CD4-positive, alpha-beta memory T cell (primary cell): ENCODE data around the gene KLK1. TPM values are rescaled to one million over a fixed set of nuclear protein-coding genes. Genes with fewer than 3 reads are reported as not detected.

Experiments
- CTCF ChIA-PET: fragments of 350-600 bp; sonication (Branson Sonifier 250); formaldehyde crosslinking; loops from one replicate; lab custom pipeline; 2021; ENCODE audit warnings: inconsistent platforms; ENCODE audit not compliant: partially characterized antibody; lab: Charles Lee
- POLR2A ChIA-PET: fragments of 350-600 bp; sonication (Branson Sonifier 250); formaldehyde crosslinking; loops from one replicate; lab custom pipeline; 2021; ENCODE audit not compliant: partially characterized antibody; lab: Charles Lee
- DNase-seq, 5 donors: peaks; one replicate each; pipeline versions ENCODE4 v3.0.0 to v3.0.0-alpha.2; 2020 to 2022; ENCODE audit warnings: mixed read lengths in 1 of 5
- H3K27ac ChIP-seq: one replicate; pipeline ENCODE4 v1.7.0; 2013; ENCODE audit warnings: low read depth, low read length
- H3K27me3 ChIP-seq: 2 replicates; pipeline ENCODE4 v1.7.0; 2013; ENCODE audit warnings: mild to moderate bottlenecking, low read length, moderate library complexity; ENCODE audit not compliant: insufficient read depth
- H3K36me3 ChIP-seq: 2 replicates; pipeline ENCODE4 v1.7.0; 2013; ENCODE audit warnings: mild to moderate bottlenecking, low read length, moderate library complexity; ENCODE audit not compliant: insufficient read depth
- H3K4me1 ChIP-seq: 2 replicates; pipeline ENCODE4 v1.7.0; 2013; ENCODE audit warnings: mild to moderate bottlenecking, low read length, moderate library complexity; ENCODE audit not compliant: insufficient read depth
- H3K4me3 ChIP-seq, 2 donors: one replicate each; pipeline ENCODE4 v1.7.0; 2013; ENCODE audit warnings: low read length in 2 of 2, mild to moderate bottlenecking in 1 of 2
- H3K9me3 ChIP-seq, 2 donors: one replicate each; pipeline ENCODE4 v1.7.0; 2013; ENCODE audit warnings: low read length in 2 of 2, control low read depth in 1 of 2; ENCODE audit not compliant: control insufficient read depth in 1 of 2
- H3K27ac Mint-ChIP-seq, 7 donors: one replicate each; pipeline ENCODE4 v1.8.0; 2020 to 2021; ENCODE audit warnings: mixed read lengths in 7 of 7, mild to moderate bottlenecking in 6 of 7, inconsistent platforms in 3 of 7, moderate library complexity in 3 of 7
- H3K27me3 Mint-ChIP-seq, 2 donors: one replicate each; pipeline ENCODE4 v1.8.0; 2020 to 2021; ENCODE audit warnings: mixed read lengths in 2 of 2
- H3K36me3 Mint-ChIP-seq, 2 donors: one replicate each; pipeline ENCODE4 v1.8.0; 2020 to 2021; ENCODE audit warnings: mixed read lengths in 2 of 2, inconsistent platforms in 1 of 2, mild to moderate bottlenecking in 1 of 2
- H3K4me1 Mint-ChIP-seq, 4 donors: one replicate each; pipeline ENCODE4 v1.8.0; 2020 to 2021; ENCODE audit warnings: mixed read lengths in 4 of 4, mild to moderate bottlenecking in 1 of 4
- H3K4me3 Mint-ChIP-seq, 8 donors: one replicate each; pipeline ENCODE4 v1.8.0; 2020 to 2021; ENCODE audit warnings: mixed read lengths in 8 of 8, mild to moderate bottlenecking in 7 of 8, moderate library complexity in 6 of 8, inconsistent platforms in 3 of 8
- H3K9me3 Mint-ChIP-seq, 8 donors: one replicate each; pipeline ENCODE4 v1.8.0; 2020 to 2021; ENCODE audit warnings: mixed read lengths in 8 of 8, mild to moderate bottlenecking in 5 of 8, inconsistent platforms in 3 of 8, moderate library complexity in 1 of 8
- intact Hi-C: fragments of 100-400 bp; cut with micrococcal nuclease; formaldehyde crosslinking; loops from one replicate; pipeline ENCODE4 v1.15.1; 2023
- polyA plus RNA-seq, 2 donors: library from polyadenylated mRNA; unstranded; fragments of 300-500 nt; fragmentation: Illumina TruSeq; gene quantifications; one replicate each; pipeline ENCODE4 v1.2.3, GENCODE V29; 2021
- total RNA-seq, 2 experiments: library from RNA; stranded (reverse); gene quantifications; one replicate each; pipeline ENCODE4 v1.2.3, GENCODE V29; 2021

Gene KLK1
- total and polyA plus RNA-seq, 4 experiments from 2014 or later: not detected

GRCh38 chr19:50843205-50843604, 19.6 kb upstream of the KLK1 start:
- Mint-ChIP-seq H3K4me3 (no peak overlapping the region), H3K4me1 (no peaks in the 10 kb centered on the region), H3K27ac (no peak overlapping the region), H3K36me3 (peaks cover 0 to 8% of the 10 kb centered on the region in 2 donors), H3K27me3 (peaks cover 13 to 18% of the 10 kb centered on the region in 2 donors), H3K9me3 (peaks cover 0 to 36% (median 22%) of the 10 kb centered on the region in 8 donors)
- Histone ChIP-seq H3K4me1 (no peaks in the 10 kb centered on the region), H3K4me3 (no peak overlapping the region), H3K27me3 (no peaks in the 10 kb centered on the region), H3K27ac (no peak overlapping the region), H3K36me3 (no peaks in the 10 kb centered on the region), H3K9me3 (no peaks in the 10 kb centered on the region)
- intact Hi-C loops: no loop called here
- DNase-seq: no peak
- ChIA-PET POLR2A (no interaction called here), CTCF (no interaction called here)

- Mint-ChIP-seq H3K4me1 (peaks cover 0 to 4% (median under 1%) of the 10 kb centered on the region in 4 donors), H3K36me3 (peaks cover 3 to 8% of the 10 kb centered on the region in 2 donors), H3K27me3 (peaks cover 18 to 23% of the 10 kb centered on the region in 2 donors), H3K27ac (no peak overlapping the region), H3K4me3 (no peak overlapping the region), H3K9me3 (peaks cover 0 to 36% (median 21%) of the 10 kb centered on the region in 8 donors)
- H3K4me3 ChIP-seq: no peak overlapping the region
- H3K27ac ChIP-seq: no peak overlapping the region
- H3K36me3 ChIP-seq: no peaks in the 10 kb centered on the region
- no peaks in the 10 kb centered on the region for H3K4me1 ChIP-seq
- ChIA-PET CTCF (no interaction called here), POLR2A (no interaction called here)
- H3K9me3 ChIP-seq: no peaks in the 10 kb centered on the region
- no peaks in the 10 kb centered on the region for H3K27me3 ChIP-seq
- intact Hi-C loops: no loop called here
- no peak for DNase-seq
Observed at GRCh38 chr19:50842130-50842529, 18.5 kb upstream of the KLK1 start.

- Histone ChIP-seq H3K36me3 (no peaks in the 10 kb centered on the region), H3K27me3 (no peaks in the 10 kb centered on the region), H3K27ac (no peak overlapping the region), H3K4me1 (peaks cover 13% of the 10 kb centered on the region), H3K4me3 (no peak overlapping the region), H3K9me3 (no peaks in the 10 kb centered on the region)
- Mint-ChIP-seq H3K9me3 (peaks cover 0 to 30% (median 20%) of the 10 kb centered on the region in 8 donors), H3K4me1 (peaks cover 6 to 16% (median 10%) of the 10 kb centered on the region in 4 donors), H3K27ac (no peak overlapping the region), H3K27me3 (peaks cover 28 to 33% of the 10 kb centered on the region in 2 donors), H3K4me3 (no peak overlapping the region), H3K36me3 (peaks cover 3 to 8% of the 10 kb centered on the region in 2 donors)
- POLR2A ChIA-PET: no interaction called here
- CTCF ChIA-PET: no interaction called here
- DNase-seq: no peak
- intact Hi-C loops: no loop called here
Observed at GRCh38 chr19:50839712-50840655, 16.4 kb upstream of the KLK1 start.

- POLR2A ChIA-PET: no interaction called here
- CTCF ChIA-PET: no interaction called here
- peaks cover 6 to 16% (median 11%) of the 10 kb centered on the region in 4 donors for H3K4me1 Mint-ChIP-seq
- DNase-seq: no peak
- Histone ChIP-seq H3K27ac (no peak overlapping the region), H3K4me3 (no peak overlapping the region), H3K27me3 (peaks cover 4% of the 10 kb centered on the region), H3K9me3 (no peaks in the 10 kb centered on the region), H3K4me1 (peaks cover 15% of the 10 kb centered on the region), H3K36me3 (no peaks in the 10 kb centered on the region)
- peaks cover 28 to 37% of the 10 kb centered on the region in 2 donors for H3K27me3 Mint-ChIP-seq
- intact Hi-C loops: no loop called here
- H3K4me3 Mint-ChIP-seq: peak overlapping the region in 1 of 8 donors; percentile 43
- H3K27ac Mint-ChIP-seq: no peak overlapping the region
- peaks cover 0 to 3% of the 10 kb centered on the region in 2 donors for H3K36me3 Mint-ChIP-seq
- H3K9me3 Mint-ChIP-seq: peaks cover 0 to 16% (median 6%) of the 10 kb centered on the region in 8 donors
Observed at GRCh38 chr19:50838239-50838638, 14.7 kb upstream of the KLK1 start.

GRCh38 chr19:50837300-50837699, 13.7 kb upstream of the KLK1 start:
- Mint-ChIP-seq H3K27ac (no peak overlapping the region), H3K9me3 (peaks cover 0 to 10% (median 1%) of the 10 kb centered on the region in 8 donors), H3K36me3 (peaks cover 0 to 3% of the 10 kb centered on the region in 2 donors), H3K4me1 (peaks cover 6 to 16% (median 11%) of the 10 kb centered on the region in 4 donors), H3K27me3 (peaks cover 29 to 42% of the 10 kb centered on the region in 2 donors), H3K4me3 (peak overlapping the region in 5 of 8 donors; percentile 3 to 87 (median 37))
- Histone ChIP-seq H3K9me3 (no peaks in the 10 kb centered on the region), H3K4me3 (no peak overlapping the region), H3K4me1 (peaks cover 15% of the 10 kb centered on the region), H3K27me3 (peaks cover 6% of the 10 kb centered on the region), H3K27ac (no peak overlapping the region), H3K36me3 (no peaks in the 10 kb centered on the region)
- ChIA-PET CTCF (no interaction called here), POLR2A (no interaction called here)
- intact Hi-C loops: no loop called here
- no peak for DNase-seq

GRCh38 chr19:50836543-50837195, 13.1 kb upstream of the KLK1 start:
- peak overlapping the region in 1 of 7 donors; percentile 30 for H3K27ac Mint-ChIP-seq
- DNase-seq: no peak
- no peak overlapping the region for H3K27ac ChIP-seq
- H3K36me3 Mint-ChIP-seq: peaks cover 0 to 3% of the 10 kb centered on the region in 2 donors
- H3K4me1 ChIP-seq: peaks cover 15% of the 10 kb centered on the region
- peaks cover 29 to 42% of the 10 kb centered on the region in 2 donors for H3K27me3 Mint-ChIP-seq
- no peaks in the 10 kb centered on the region for H3K9me3 ChIP-seq
- H3K4me3 Mint-ChIP-seq: peak overlapping the region in 7 of 8 donors; percentile 76 to 91 (median 87)
- H3K36me3 ChIP-seq: no peaks in the 10 kb centered on the region
- peaks cover 6% of the 10 kb centered on the region for H3K27me3 ChIP-seq
- peaks cover 6 to 16% (median 11%) of the 10 kb centered on the region in 4 donors for H3K4me1 Mint-ChIP-seq
- H3K9me3 Mint-ChIP-seq: peaks cover 0 to 10% (median 0%) of the 10 kb centered on the region in 8 donors
- ChIA-PET POLR2A (no interaction called here), CTCF (no interaction called here)
- no peak overlapping the region for H3K4me3 ChIP-seq
- intact Hi-C loops: no loop called here
